GM21360 (cell line): Measurements from ENCODE around the gene GMNN.
"Not testable (repeated sequence)": the region's sequence is repeated elsewhere in the genome, so short reads cannot be mapped to it uniquely, and the experiment has no call there.

Experiments used
- ATAC-seq: cut with Tn5 transposase; IDR thresholded peaks from one replicate; pipeline ENCODE4 v1.9.1; 2021; ENCODE audit warnings: mild to moderate bottlenecking, moderate library complexity; ENCODE audit not compliant: unreplicated experiment

Gene GMNN

GRCh38 chr6:24761193-24761835, 13.4 kb upstream of the GMNN start:
- no peak for ATAC-seq

- ATAC-seq = no peak
Measured at GRCh38 chr6:24761851-24762250, 12.9 kb upstream of the GMNN start.

GRCh38 chr6:24763578-24763977, 11.2 kb upstream of the GMNN start:
- no peak for ATAC-seq

GRCh38 chr6:24764833-24765828, 9.6 kb upstream of the GMNN start:
- not testable (repeated sequence) for ATAC-seq

GRCh38 chr6:24765968-24766367, 8.8 kb upstream of the GMNN start:
- not testable (repeated sequence) for ATAC-seq

- no peak for ATAC-seq
Measured at GRCh38 chr6:24766680-24767462, 7.9 kb upstream of the GMNN start.

- no peak for ATAC-seq
Measured at GRCh38 chr6:24768361-24768760, 6.4 kb upstream of the GMNN start.

- ATAC-seq = no peak
Measured at GRCh38 chr6:24775520-24776058, 852 bp downstream of the GMNN start.

GRCh38 chr6:24777227-24777626, 2.5 kb downstream of the GMNN start:
- no peak for ATAC-seq

- no peak for ATAC-seq
Measured at GRCh38 chr6:24778121-24778520, 3.4 kb downstream of the GMNN start.

GRCh38 chr6:24778878-24779277, 4.1 kb downstream of the GMNN start:
- ATAC-seq = no peak

- ATAC-seq = no peak
Measured at GRCh38 chr6:24779416-24780016, 4.8 kb downstream of the GMNN start.

- ATAC-seq = no peak
Measured at GRCh38 chr6:24780206-24780605, 5.5 kb downstream of the GMNN start.

GRCh38 chr6:24788031-24788665, 13.4 kb downstream of the GMNN start:
- ATAC-seq = no peak

- ATAC-seq = no peak
Measured at GRCh38 chr6:24795106-24795505, 20.4 kb downstream of the GMNN start.

GRCh38 chr6:24796616-24797290, 22.0 kb downstream of the GMNN start:
- no peak for ATAC-seq

GRCh38 chr6:24797596-24798216, 23.0 kb downstream of the GMNN start:
- ATAC-seq = no peak

- ATAC-seq = no peak
Measured at GRCh38 chr6:24798740-24799540, 24.2 kb downstream of the GMNN start, which contains the start of gene ARMH2. Gene ARMH2, minus strand, starts transcription at chr6:24798917. Its CDS starts 60 bp downstream, at chr6:24798857.
